PC-3 (cell line): ENCODE results near the gene FRMD4B. TPM values are rescaled to one million over a fixed set of nuclear protein-coding genes. Genes with fewer than 3 reads are reported as not detected.
A peak's percentile ranks its signal among the peaks of the same experiment; 100 is the strongest.

Experiments used
- ATAC-seq: fragments of 200-7000 bp; cut with Tn5 transposase; 2 replicates; pipeline ENCODE4 v1.9.1; 2020; ENCODE audit warnings: mild to moderate bottlenecking, moderate library complexity
- BruUV-seq: library from RNA; stranded (reverse); fragments of 400-500 nt; replicated peaks from 2 replicates; lab custom pipeline; 2021; lab: Mats Ljungman, UMichigan
- CTCF ChIA-PET: fragments of 300-600 bp; sonication (Branson Sonifier 250); formaldehyde crosslinking; loops from one replicate; lab custom pipeline; 2022; ENCODE audit warnings: antibody characterized with exemption; lab: Charles Lee
- POLR2A ChIA-PET: fragments of 300-600 bp; sonication (Branson Sonifier 250); formaldehyde crosslinking; loops from one replicate; lab custom pipeline; 2022; ENCODE audit warnings: antibody characterized with exemption; ENCODE audit not compliant: unreplicated experiment; lab: Charles Lee
- DNase-seq: peaks from one replicate; pipeline ENCODE4 v3.0.0-alpha.2; 2015
- H2AFZ ChIP-seq: fragments of 300-600 bp; sonication (generic); 2 replicates; pipeline ENCODE4 v1.6.0; 2016; ENCODE audit warnings: antibody characterized with exemption, low read length
- H3F3A ChIP-seq: fragments of 300-600 bp; sonication (generic); one replicate; pipeline ENCODE4 v1.6.0; 2017; ENCODE audit warnings: antibody characterized with exemption, low read length, control low read depth, mild to moderate bottlenecking; ENCODE audit not compliant: unreplicated experiment
- H3K27ac ChIP-seq: fragments of 300-600 bp; sonication (generic); 2 replicates; pipeline ENCODE4 v1.5.1; 2016; ENCODE audit warnings: mild to moderate bottlenecking, low read length
- H3K27me3 ChIP-seq: fragments of 300-600 bp; sonication (generic); 2 replicates; pipeline ENCODE4 v1.6.1; 2016; ENCODE audit warnings: low read length, mixed read lengths
- H3K36me3 ChIP-seq: fragments of 300-600 bp; sonication (generic); 2 replicates; pipeline ENCODE4 v1.6.1; 2016; ENCODE audit warnings: low read depth, mixed run types, low read length, mixed read lengths
- H3K4me1 ChIP-seq: fragments of 300-600 bp; sonication (generic); 2 replicates; pipeline ENCODE4 v1.5.1; 2016; ENCODE audit warnings: low read length; ENCODE audit not compliant: insufficient read depth
- H3K4me2 ChIP-seq: fragments of 300-600 bp; sonication (generic); 2 replicates; pipeline ENCODE4 v1.6.0; 2016; ENCODE audit warnings: low read length
- H3K4me3 ChIP-seq: fragments of 300-600 bp; sonication (generic); 2 replicates; pipeline ENCODE4 v1.5.1; 2016; ENCODE audit warnings: mild to moderate bottlenecking, low read length, mixed read lengths
- H3K79me2 ChIP-seq: fragments of 300-600 bp; sonication (generic); 2 replicates; pipeline ENCODE4 v1.6.1; 2017; ENCODE audit warnings: low read length, mixed read lengths
- H3K9ac ChIP-seq: fragments of 300-600 bp; sonication (generic); 2 replicates; pipeline ENCODE4 v1.6.0; 2016; ENCODE audit warnings: mild to moderate bottlenecking, low read length
- H3K9me2 ChIP-seq: fragments of 300-600 bp; sonication (generic); replicated peaks from 2 replicates; pipeline ENCODE4 v1.6.1; 2016; ENCODE audit warnings: mixed run types, low read length, mixed read lengths
- H3K9me3 ChIP-seq: fragments of 300-600 bp; sonication (generic); 2 replicates; pipeline ENCODE4 v1.6.1; 2016; ENCODE audit warnings: low read length, mixed read lengths
- H4K20me1 ChIP-seq: fragments of 300-600 bp; sonication (generic); 2 replicates; pipeline ENCODE4 v1.6.1; 2016; ENCODE audit warnings: low read length, mixed read lengths
- CTCF ChIP-seq: fragments of 300-600 bp; sonication (generic); conservative IDR thresholded peaks from 2 replicates; pipeline ENCODE4 v1.5.1; 2017; ENCODE audit warnings: antibody characterized with exemption, low read depth, mild to moderate bottlenecking, low read length
- EZH2 ChIP-seq: fragments of 300-600 bp; sonication (generic); IDR thresholded peaks from one replicate; pipeline ENCODE4 v1.6.1; 2017; ENCODE audit warnings: antibody characterized with exemption, mild to moderate bottlenecking, low read length; ENCODE audit not compliant: unreplicated experiment
- EZH2phosphoT487 ChIP-seq: fragments of 300-600 bp; sonication (generic); IDR thresholded peaks from 2 replicates; pipeline ENCODE4 v1.6.1; 2018; ENCODE audit warnings: mild to moderate bottlenecking, antibody characterized with exemption, low read length, borderline replicate concordance
- intact Hi-C: fragments of 100-400 bp; cut with micrococcal nuclease; formaldehyde crosslinking; loops from 2 replicates; pipeline ENCODE4 v1.9.0; 2023
- total RNA-seq: library from RNA; depleted of rRNA; stranded (reverse); fragments of >200 nt; gene quantifications from 2 replicates; pipeline ENCODE4 v1.2.3, GENCODE V29; 2014

FRMD4B gene
- total RNA-seq, 1 experiment from 2014 or later, result 5.7 TPM

- Histone ChIP-seq H4K20me1 (no peaks in the 10 kb centered on the region), H3K9me2 (no peaks in the 10 kb centered on the region), H3K79me2 (no peaks in the 10 kb centered on the region), H2AFZ (no peak overlapping the region), H3K9me3 (no peaks in the 10 kb centered on the region), H3K4me1 (peaks cover 9% of the 10 kb centered on the region), H3K4me2 (no peak overlapping the region), H3K27me3 (no peaks in the 10 kb centered on the region), H3K4me3 (no peak overlapping the region), H3F3A (no peaks in the 10 kb centered on the region), H3K36me3 (no peaks in the 10 kb centered on the region), H3K9ac (no peak overlapping the region), H3K27ac (no peak overlapping the region)
- ATAC-seq (peak; percentile 73), DNase-seq (peak; percentile 43)
- CTCF ChIA-PET, result interaction anchor here (0.7 kb wide), 1 partner anchor 18 kb away, joined by 3 read pairs; no protein-coding TSS in a partner anchor
- intact Hi-C loops, result loop anchor here (1.0 kb wide), 1 partner anchor 87 kb away; no protein-coding TSS in a partner anchor
- POLR2A ChIA-PET, result no interaction called here
- TF ChIP-seq CTCF (peak; percentile 32; the same call in 1 of the 2 replicates), EZH2 (no peak)
- no TSS peak for BruUV-seq
Measured at GRCh38 chr3:69299344-69299743, 86.5 kb downstream of the FRMD4B start.

- intact Hi-C loops, result no loop called here
Measured at GRCh38 chr3:69297501-69297900, 88.4 kb downstream of the FRMD4B start.

GRCh38 chr3:69296995-69297394, 88.9 kb downstream of the FRMD4B start:
- no peaks in the 10 kb centered on the region for H3K27me3 ChIP-seq
- intact Hi-C loops, result no loop called here
- no peaks in the 10 kb centered on the region for H3F3A ChIP-seq
- no peaks in the 10 kb centered on the region for H3K9me3 ChIP-seq
- BruUV-seq, result no TSS peak
- H4K20me1 ChIP-seq, result no peaks in the 10 kb centered on the region
- ChIA-PET CTCF (no interaction called here), POLR2A (no interaction called here)
- H3K27ac ChIP-seq, result no peak overlapping the region
- TF ChIP-seq EZH2, result no peak
- no peak for TF ChIP-seq EZH2phosphoT487
- no peak for TF ChIP-seq CTCF
- no peaks in the 10 kb centered on the region for H3K79me2 ChIP-seq
- H3K4me3 ChIP-seq, result no peak overlapping the region
- peaks cover 19% of the 10 kb centered on the region for H3K4me1 ChIP-seq
- no peaks in the 10 kb centered on the region for H3K36me3 ChIP-seq
- no peak for ATAC-seq
- no peak overlapping the region for H2AFZ ChIP-seq
- no peak overlapping the region for H3K4me2 ChIP-seq
- no peak overlapping the region for H3K9ac ChIP-seq
- DNase-seq, result no peak
- no peaks in the 10 kb centered on the region for H3K9me2 ChIP-seq

More at GRCh38 chr3:69297501-69297900, 88.4 kb downstream of the FRMD4B start:
- H3K9ac ChIP-seq, result no peak overlapping the region
- no peaks in the 10 kb centered on the region for H3K9me3 ChIP-seq
- H3K9me2 ChIP-seq, result no peaks in the 10 kb centered on the region
- H3F3A ChIP-seq, result no peaks in the 10 kb centered on the region
- no peak overlapping the region for H3K4me2 ChIP-seq
- H3K4me3 ChIP-seq, result no peak overlapping the region
- no peaks in the 10 kb centered on the region for H3K79me2 ChIP-seq
- peaks cover 19% of the 10 kb centered on the region for H3K4me1 ChIP-seq
- POLR2A ChIA-PET, result no interaction called here
- no TSS peak for BruUV-seq
- no peaks in the 10 kb centered on the region for H4K20me1 ChIP-seq
- DNase-seq (no peak), ATAC-seq (no peak)
- no peaks in the 10 kb centered on the region for H3K36me3 ChIP-seq
- H3K27me3 ChIP-seq, result no peaks in the 10 kb centered on the region
- H3K27ac ChIP-seq, result no peak overlapping the region
- no peak overlapping the region for H2AFZ ChIP-seq
- no peak for TF ChIP-seq CTCF
- TF ChIP-seq EZH2, result no peak
- TF ChIP-seq EZH2phosphoT487, result no peak
- CTCF ChIA-PET, result no interaction called here
